Measurements from ENCODE around the gene ADARB1.

DNA sequence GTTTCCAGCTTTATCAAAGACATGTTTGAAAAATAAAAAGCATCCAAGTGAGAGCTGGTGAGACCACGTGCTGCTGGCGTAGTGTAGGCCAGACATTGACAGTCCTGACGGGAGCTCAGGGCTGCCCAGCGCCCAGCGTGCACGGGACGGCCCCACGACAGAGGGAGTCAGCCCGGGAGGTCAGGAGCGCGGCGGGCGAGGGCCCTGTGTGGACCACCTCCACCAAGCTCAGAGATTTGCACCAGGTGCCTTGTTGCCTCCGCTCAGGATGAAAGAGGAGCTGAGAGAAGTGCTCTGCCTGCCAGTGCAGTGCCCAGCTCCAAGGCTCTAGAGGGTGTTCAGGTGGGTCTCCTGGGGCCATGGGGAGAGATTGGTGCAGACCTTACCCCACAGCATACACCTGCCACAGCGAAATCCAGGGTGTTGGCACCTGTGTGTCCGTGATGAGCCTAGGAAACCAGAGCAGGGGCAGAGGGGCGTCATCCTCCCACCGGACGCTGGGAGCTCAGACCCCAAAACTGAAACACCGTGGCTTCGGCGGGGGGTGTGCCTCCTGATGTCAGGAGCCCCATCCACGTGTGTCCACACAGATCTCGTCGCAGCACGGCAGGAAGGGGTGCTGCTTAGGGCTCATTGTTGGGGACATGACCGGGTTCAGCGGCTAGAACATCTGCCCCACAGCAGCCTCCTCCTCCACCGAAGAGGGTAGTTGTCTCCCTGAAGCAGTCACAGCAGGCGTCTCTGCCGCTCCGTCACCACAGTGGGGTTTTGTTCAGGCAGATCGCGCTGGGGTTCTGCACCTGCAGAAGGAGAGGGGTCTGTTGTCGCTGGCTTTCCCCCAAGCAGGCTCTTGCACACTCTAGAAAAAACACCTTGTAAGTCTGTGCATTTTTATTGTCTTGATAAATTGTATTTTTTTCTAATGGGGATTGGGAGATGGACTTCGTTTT lies 149.1 kb downstream of the ADARB1 start:
- TF ChIP-seq CTCF (IDR thresholded peaks at IDR 0.05; ENCODE audit: insufficient read depth, low read length, poor library complexity, severe bottlenecking) (no peak), EZH2phosphoT487 (conservative IDR thresholded peaks at IDR 0.05; ENCODE audit: low read length) (no peak)

Measured in SU-DHL-6 (cell line).